DMS153 (cell line): ENCODE data around the gene CPXM2.

Experiments used
- DNase-seq: peaks from one replicate; lab custom pipeline; 2025; lab: John Stamatoyannopoulos, UW

Gene CPXM2

GRCh38 chr10:123847686-123848432, 43.7 kb downstream of the CPXM2 start:
- DNase-seq = no peak

- DNase-seq = no peak
Measured at GRCh38 chr10:123843835-123844234, 47.8 kb downstream of the CPXM2 start.

GRCh38 chr10:123842692-123843385, 48.8 kb downstream of the CPXM2 start:
- no peak for DNase-seq

- no peak for DNase-seq
Measured at GRCh38 chr10:123841560-123841959, 50.0 kb downstream of the CPXM2 start.

- no peak for DNase-seq
Measured at GRCh38 chr10:123841115-123841514, 50.5 kb downstream of the CPXM2 start.

- no peak for DNase-seq
Measured at GRCh38 chr10:123840714-123841113, 50.9 kb downstream of the CPXM2 start.

GRCh38 chr10:123838596-123839310, 52.9 kb downstream of the CPXM2 start:
- DNase-seq = no peak

GRCh38 chr10:123837756-123838155, 53.9 kb downstream of the CPXM2 start:
- DNase-seq = no peak

- DNase-seq = no peak
Measured at GRCh38 chr10:123836418-123837145, 55.0 kb downstream of the CPXM2 start.

- no peak for DNase-seq
Measured at GRCh38 chr10:123835575-123835974, 56.0 kb downstream of the CPXM2 start.

- no peak for DNase-seq
Measured at GRCh38 chr10:123833170-123833850, 58.3 kb downstream of the CPXM2 start.

- DNase-seq = no peak
Measured at GRCh38 chr10:123831259-123831658, 60.3 kb downstream of the CPXM2 start.

GRCh38 chr10:123821136-123821535, 70.5 kb downstream of the CPXM2 start:
- DNase-seq = no peak

- no peak for DNase-seq
Measured at GRCh38 chr10:123809632-123810031, 82.0 kb downstream of the CPXM2 start.

- DNase-seq = no peak
Measured at GRCh38 chr10:123808906-123809305, 82.7 kb downstream of the CPXM2 start.

- no peak for DNase-seq
Measured at GRCh38 chr10:123808286-123808685, 83.3 kb downstream of the CPXM2 start.

GRCh38 chr10:123807444-123808035, 84.1 kb downstream of the CPXM2 start:
- no peak for DNase-seq

GRCh38 chr10:123804716-123805115, 86.9 kb downstream of the CPXM2 start:
- DNase-seq = no peak

GRCh38 chr10:123800821-123801220, 90.8 kb downstream of the CPXM2 start:
- no peak for DNase-seq

- no peak for DNase-seq
Measured at GRCh38 chr10:123800289-123800688, 91.3 kb downstream of the CPXM2 start.

GRCh38 chr10:123798856-123799255, 92.8 kb downstream of the CPXM2 start:
- DNase-seq = peak; percentile 28
